ENCODE measurements around the gene PFN1.

The PFN1 gene

DNA sequence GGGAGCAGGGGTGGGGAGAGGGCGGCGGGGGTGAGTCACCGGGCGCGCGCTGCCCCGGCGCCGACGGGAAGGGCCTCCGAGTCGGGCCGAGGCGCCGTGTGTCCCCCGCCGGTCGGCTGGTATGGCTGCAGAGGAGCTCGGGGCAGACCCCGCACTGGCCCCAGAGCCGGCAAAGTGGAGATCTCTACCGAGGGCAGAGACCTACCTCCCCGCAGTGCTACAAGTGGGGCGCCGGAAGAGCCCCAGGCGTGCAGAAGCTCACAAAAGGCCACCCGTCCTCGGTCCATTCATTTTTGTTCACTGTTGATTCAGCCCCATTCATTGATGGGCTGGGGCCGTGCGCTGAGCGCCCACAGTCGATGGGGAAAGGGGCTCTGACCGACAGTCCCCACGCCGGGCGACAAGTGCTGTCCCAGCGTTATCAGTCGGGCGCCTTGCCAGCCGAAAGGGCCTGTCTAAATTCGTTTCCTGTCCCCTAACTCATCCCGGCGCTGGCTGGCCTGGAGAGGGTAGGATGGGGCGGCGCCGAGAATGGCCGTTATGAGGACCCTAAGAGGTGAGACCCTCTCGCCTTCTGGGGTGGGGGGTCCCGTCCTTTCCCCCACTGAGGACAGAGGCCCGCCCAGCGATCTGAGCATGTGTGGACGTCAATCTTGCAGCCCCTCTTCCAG is 1.9 kb upstream of the PFN1 start:
- peak overlapping the region; percentile 8 to 69 for H3K14ac ChIP-seq (ENCODE audit: low read length in 2 of 2)
- H3K4me2 ChIP-seq (ENCODE audit: low read length, poor library complexity, severe bottlenecking): peak overlapping the region; percentile 54
- WGBS: 1% methylated on average over 43 of the region's 52 CpGs
- peak overlapping the region; percentile 83 to 97 for H3K4ac ChIP-seq (ENCODE audit: low read depth in 1 of 2, low read length in 2 of 2)
- H2BK5ac ChIP-seq (ENCODE audit: low read depth, low read length, poor library complexity, severe bottlenecking): peak overlapping the region; percentile 99
- peak overlapping the region; percentile 87 for H4K8ac ChIP-seq (ENCODE audit: low read length)
- H3K9me3 ChIP-seq (ENCODE audit: control insufficient read depth, low read length): no peaks in the 10 kb centered on the region
- H3K9ac ChIP-seq (ENCODE audit: low read length): peak overlapping the region; percentile 88
- DNase-seq: no peak
- H3K23ac ChIP-seq (ENCODE audit: low read length in 2 of 2): peak overlapping the region in 1 of 2 experiments; percentile 95
- no peaks in the 10 kb centered on the region for H3K27me3 ChIP-seq (ENCODE audit: control insufficient read depth in 1 of 2, insufficient read depth in 1 of 2, low read length in 2 of 2)
- peak overlapping the region; percentile 89 for H2BK120ac ChIP-seq (ENCODE audit: low read depth, low read length)
- peaks cover 42% of the 10 kb centered on the region for H3K4me1 ChIP-seq (ENCODE audit: control insufficient read depth, insufficient read depth, low read depth, low read length)
- H4K91ac ChIP-seq (ENCODE audit: low read length): peak overlapping the region; percentile 95
- peak overlapping the region; percentile 39 to 74 for H3K4me3 ChIP-seq (ENCODE audit: insufficient read depth in 1 of 2, low read depth in 1 of 2, low read length in 2 of 2)
- peak overlapping the region; percentile 96 for H2BK15ac ChIP-seq (ENCODE audit: low read depth, poor library complexity, severe bottlenecking)
- H2AFZ ChIP-seq (ENCODE audit: low read depth, low read length): peak overlapping the region; percentile 68
- peaks cover 9% of the 10 kb centered on the region for H3K79me1 ChIP-seq (replicated peaks; ENCODE audit: low read length, poor library complexity, severe bottlenecking)
- peaks cover 17 to 18% of the 10 kb centered on the region in 2 experiments for H3K36me3 ChIP-seq (ENCODE audit: control insufficient read depth in 1 of 2, insufficient read depth in 2 of 2, low read depth in 1 of 2, low read length in 2 of 2)
- H2BK12ac ChIP-seq (ENCODE audit: low read length in 2 of 2): peak overlapping the region; percentile 40 to 85
- H2AK5ac ChIP-seq (ENCODE audit: low read length, severe bottlenecking): peak overlapping the region; percentile 96
- H3K27ac ChIP-seq (ENCODE audit: low read length, poor library complexity, severe bottlenecking): peak overlapping the region; percentile 97
- peak overlapping the region; percentile 95 to 97 for H3K18ac ChIP-seq (ENCODE audit: low read depth in 1 of 2, low read length in 2 of 2)

DNA sequence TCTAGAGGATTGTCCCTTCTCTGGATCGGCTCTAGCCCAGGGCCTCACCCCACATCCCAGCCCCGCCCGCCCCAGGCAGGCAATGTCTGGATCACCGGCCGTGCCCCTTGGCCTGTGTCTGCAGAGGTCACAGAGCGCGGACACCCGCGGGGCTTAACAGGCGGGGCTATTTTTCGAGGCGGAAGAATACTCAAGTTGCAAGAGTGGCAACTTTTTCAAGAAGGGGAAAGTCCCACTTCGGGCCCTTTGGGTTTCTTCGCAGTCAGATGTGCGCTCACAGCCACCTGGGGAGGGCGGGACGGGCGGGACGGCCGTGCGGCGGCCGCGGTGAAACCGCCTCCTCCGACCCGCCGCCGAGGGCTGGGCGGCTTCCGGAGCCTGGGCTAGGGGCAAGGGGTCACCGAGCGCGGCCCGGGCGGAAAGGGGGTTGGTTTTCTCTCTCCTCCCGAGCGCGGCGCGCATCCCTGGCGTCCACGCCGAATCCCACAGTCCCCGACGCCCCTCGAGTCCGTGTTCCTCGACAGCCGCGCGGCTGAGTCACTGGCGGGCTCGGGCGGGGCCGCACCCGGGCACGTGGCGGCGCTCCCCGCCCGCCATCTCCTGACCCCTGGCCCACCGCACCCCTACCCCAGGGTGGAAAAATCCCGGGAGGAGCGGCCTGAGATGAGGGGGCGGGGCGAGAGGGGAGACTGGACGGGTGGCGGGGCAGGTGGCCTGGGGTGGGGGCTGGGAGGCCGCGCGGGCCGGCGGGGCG is 1.2 kb upstream of the PFN1 start:
- H3K36me3 ChIP-seq (ENCODE audit: control insufficient read depth in 1 of 2, insufficient read depth in 2 of 2, low read depth in 1 of 2, low read length in 2 of 2): peaks cover 23% of the 10 kb centered on the region in 2 experiments
- H3K9me3 ChIP-seq (ENCODE audit: control insufficient read depth, low read length): no peaks in the 10 kb centered on the region
- H2BK15ac ChIP-seq (ENCODE audit: low read depth, poor library complexity, severe bottlenecking): peak overlapping the region; percentile 96
- H3K4me2 ChIP-seq (ENCODE audit: low read length, poor library complexity, severe bottlenecking): peak overlapping the region; percentile 93
- peak overlapping the region; percentile 98 for H4K91ac ChIP-seq (ENCODE audit: low read length)
- peak overlapping the region; percentile 94 for H2BK5ac ChIP-seq (ENCODE audit: low read depth, low read length, poor library complexity, severe bottlenecking)
- peak overlapping the region; percentile 40 to 91 for H3K14ac ChIP-seq (ENCODE audit: low read length in 2 of 2)
- H3K79me1 ChIP-seq (replicated peaks; ENCODE audit: low read length, poor library complexity, severe bottlenecking): peaks cover 9% of the 10 kb centered on the region
- peak overlapping the region; percentile 88 to 90 for H3K4ac ChIP-seq (ENCODE audit: low read depth in 1 of 2, low read length in 2 of 2)
- peak overlapping the region in 1 of 2 experiments; percentile 92 for H3K23ac ChIP-seq (ENCODE audit: low read length in 2 of 2)
- peak; percentile 91 for DNase-seq
- under 1% methylated on average over 30 of the region's 75 CpGs for WGBS
- H3K4me3 ChIP-seq (ENCODE audit: insufficient read depth in 1 of 2, low read depth in 1 of 2, low read length in 2 of 2): peak overlapping the region; percentile 58 to 95
- H3K27me3 ChIP-seq (ENCODE audit: control insufficient read depth in 1 of 2, insufficient read depth in 1 of 2, low read length in 2 of 2): no peaks in the 10 kb centered on the region
- peak overlapping the region; percentile 36 for H2AFZ ChIP-seq (ENCODE audit: low read depth, low read length)
- H3K27ac ChIP-seq (ENCODE audit: low read length, poor library complexity, severe bottlenecking): peak overlapping the region; percentile 100
- peak overlapping the region; percentile 67 for H4K8ac ChIP-seq (ENCODE audit: low read length)
- H2BK12ac ChIP-seq (ENCODE audit: low read length in 2 of 2): peak overlapping the region in 1 of 2 experiments; percentile 89
- H3K18ac ChIP-seq (ENCODE audit: low read depth in 1 of 2, low read length in 2 of 2): peak overlapping the region; percentile 81 to 85
- H3K4me1 ChIP-seq (ENCODE audit: control insufficient read depth, insufficient read depth, low read depth, low read length): peaks cover 48% of the 10 kb centered on the region
- H3K9ac ChIP-seq (ENCODE audit: low read length): peak overlapping the region; percentile 86
- H2BK120ac ChIP-seq (ENCODE audit: low read depth, low read length): peak overlapping the region; percentile 89
- peak overlapping the region; percentile 92 for H2AK5ac ChIP-seq (ENCODE audit: low read length, severe bottlenecking)

DNA sequence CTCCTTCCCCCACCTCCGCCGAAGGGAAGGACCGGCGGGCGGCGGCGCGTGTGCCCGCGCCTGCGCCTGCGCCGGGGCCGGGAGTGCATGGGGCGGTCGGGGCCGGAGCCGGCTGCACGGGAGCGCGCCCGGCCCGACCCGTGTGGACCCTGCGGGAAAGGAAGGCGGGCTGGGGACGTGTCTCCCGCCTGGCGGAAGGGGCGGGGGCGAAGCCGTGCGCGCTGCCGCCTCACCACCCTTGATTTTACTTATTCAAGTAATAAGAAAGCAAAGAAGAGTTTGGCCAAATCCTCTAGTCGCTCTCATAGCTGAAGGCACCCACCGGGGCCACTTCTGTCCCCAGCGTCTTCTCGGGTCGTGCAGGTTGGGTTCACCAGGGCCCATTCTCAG is 596 bp upstream of the PFN1 start:
- Histone ChIP-seq H4K8ac (ENCODE audit: low read length) (peak overlapping the region; percentile 67), H3K27ac (ENCODE audit: low read length, poor library complexity, severe bottlenecking) (peak overlapping the region; percentile 100), H3K14ac (ENCODE audit: low read length in 2 of 2) (peak overlapping the region in 1 of 2 experiments; percentile 22), H2BK12ac (ENCODE audit: low read length in 2 of 2) (peak overlapping the region in 1 of 2 experiments; percentile 45), H2AFZ (ENCODE audit: low read depth, low read length) (peak overlapping the region; percentile 36), H2BK15ac (ENCODE audit: low read depth, poor library complexity, severe bottlenecking) (peak overlapping the region; percentile 92), H3K36me3 (ENCODE audit: control insufficient read depth in 1 of 2, insufficient read depth in 2 of 2, low read depth in 1 of 2, low read length in 2 of 2) (peaks cover 25 to 29% of the 10 kb centered on the region in 2 experiments), H4K91ac (ENCODE audit: low read length) (peak overlapping the region; percentile 36), H3K4ac (ENCODE audit: low read depth in 1 of 2, low read length in 2 of 2) (peak overlapping the region; percentile 76 to 98), H2BK5ac (ENCODE audit: low read depth, low read length, poor library complexity, severe bottlenecking) (peak overlapping the region; percentile 94), H3K9me3 (ENCODE audit: control insufficient read depth, low read length) (no peaks in the 10 kb centered on the region), H3K27me3 (ENCODE audit: control insufficient read depth in 1 of 2, insufficient read depth in 1 of 2, low read length in 2 of 2) (no peaks in the 10 kb centered on the region), H3K23ac (ENCODE audit: low read length in 2 of 2) (no peak overlapping the region), H3K18ac (ENCODE audit: low read depth in 1 of 2, low read length in 2 of 2) (peak overlapping the region; percentile 81 to 96), H2BK120ac (ENCODE audit: low read depth, low read length) (peak overlapping the region; percentile 89), H3K4me1 (ENCODE audit: control insufficient read depth, insufficient read depth, low read depth, low read length) (peaks cover 49% of the 10 kb centered on the region), H3K4me3 (ENCODE audit: insufficient read depth in 1 of 2, low read depth in 1 of 2, low read length in 2 of 2) (peak overlapping the region; percentile 58 to 95), H3K4me2 (ENCODE audit: low read length, poor library complexity, severe bottlenecking) (peak overlapping the region; percentile 93), H3K9ac (ENCODE audit: low read length) (peak overlapping the region; percentile 86), H3K79me1 (replicated peaks; ENCODE audit: low read length, poor library complexity, severe bottlenecking) (peaks cover 9% of the 10 kb centered on the region), H2AK5ac (ENCODE audit: low read length, severe bottlenecking) (peak overlapping the region; percentile 92)
- peak; percentile 94 for DNase-seq
- WGBS: under 1% methylated on average over 35 of the region's 40 CpGs

All from mesenchymal stem cell (in vitro differentiated cells and primary cell).